Keratinocyte (primary cell): Measurements from ENCODE around the gene C22orf15.

Experiments used
- EZH2 ChIP-seq: IDR thresholded peaks from one replicate; pipeline ENCODE4 v1.6.1; 2012; ENCODE audit warnings: inconsistent platforms, mild to moderate bottlenecking, low read length, moderate library complexity
- TF ChIP-seq, protein P1 (sequence below), 3 experiments: IDR thresholded peaks in 1 of 3; conservative IDR thresholded peaks in 1 of 3; optimal IDR thresholded peaks in 1 of 3; 2 replicates in 2 of 3; 3 replicates in 1 of 3; pipeline versions ENCODE3 to v1.5.1; 2011; ENCODE audit warnings: low read length in 3 of 3, mild to moderate bottlenecking in 3 of 3, moderate library complexity in 2 of 3, control low read depth in 1 of 3, inconsistent platforms in 1 of 3; ENCODE audit not compliant: insufficient read depth in 2 of 3; ENCODE audit errors: extremely low read depth in 1 of 3

DNA sequence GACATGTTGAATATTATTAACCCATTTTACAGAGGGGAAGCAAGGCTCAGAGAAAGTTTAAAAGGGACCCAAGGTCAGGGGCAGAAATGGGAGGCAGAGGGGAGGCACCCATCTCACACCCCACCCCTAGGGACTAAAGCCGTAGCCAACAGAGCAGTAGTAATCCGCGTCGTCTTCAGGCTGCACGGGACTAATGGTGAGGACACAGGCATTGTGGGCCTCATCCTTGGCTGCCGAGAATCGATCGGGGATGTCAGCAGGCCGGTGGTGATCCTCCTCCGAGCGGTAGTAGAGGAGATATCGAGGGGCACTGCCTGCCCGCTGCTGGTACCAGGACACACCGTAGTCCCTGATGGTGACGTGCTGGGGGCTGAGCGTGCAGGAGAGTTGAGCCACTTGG, 10.0 kb upstream of the C22orf15 start:
- TF ChIP-seq, protein P1, sequence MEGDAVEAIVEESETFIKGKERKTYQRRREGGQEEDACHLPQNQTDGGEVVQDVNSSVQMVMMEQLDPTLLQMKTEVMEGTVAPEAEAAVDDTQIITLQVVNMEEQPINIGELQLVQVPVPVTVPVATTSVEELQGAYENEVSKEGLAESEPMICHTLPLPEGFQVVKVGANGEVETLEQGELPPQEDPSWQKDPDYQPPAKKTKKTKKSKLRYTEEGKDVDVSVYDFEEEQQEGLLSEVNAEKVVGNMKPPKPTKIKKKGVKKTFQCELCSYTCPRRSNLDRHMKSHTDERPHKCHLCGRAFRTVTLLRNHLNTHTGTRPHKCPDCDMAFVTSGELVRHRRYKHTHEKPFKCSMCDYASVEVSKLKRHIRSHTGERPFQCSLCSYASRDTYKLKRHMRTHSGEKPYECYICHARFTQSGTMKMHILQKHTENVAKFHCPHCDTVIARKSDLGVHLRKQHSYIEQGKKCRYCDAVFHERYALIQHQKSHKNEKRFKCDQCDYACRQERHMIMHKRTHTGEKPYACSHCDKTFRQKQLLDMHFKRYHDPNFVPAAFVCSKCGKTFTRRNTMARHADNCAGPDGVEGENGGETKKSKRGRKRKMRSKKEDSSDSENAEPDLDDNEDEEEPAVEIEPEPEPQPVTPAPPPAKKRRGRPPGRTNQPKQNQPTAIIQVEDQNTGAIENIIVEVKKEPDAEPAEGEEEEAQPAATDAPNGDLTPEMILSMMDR (optimal IDR thresholded peaks at IDR 0.05 in 1 of 3, IDR thresholded peaks at IDR 0.05 in 1 of 3, conservative IDR thresholded peaks at IDR 0.05 in 1 of 3; ENCODE audit: extremely low read depth in 1 of 3, insufficient read depth in 2 of 3, low read length in 3 of 3) = no peak
- TF ChIP-seq EZH2 = no peak
